Measurements from ENCODE around the gene NDUFA8.

Gene NDUFA8

GRCh38 chr9:122134822-122135528 lies 24.6 kb downstream of the NDUFA8 start:
- TF ChIP-seq CTCF (IDR thresholded peaks at IDR 0.05; ENCODE audit: low read depth, low read length), result no peak
- H3K4me3 ChIP-seq (ENCODE audit: low read depth, low read length), result no peak overlapping the region
- in situ Hi-C loops (cut with HindIII; ENCODE audit: low sequenced_read_pairs), result no loop called here
- DNase-seq (ENCODE audit: low read depth, low spot score), result peak; percentile 7

- in situ Hi-C loops (cut with HindIII; ENCODE audit: low sequenced_read_pairs), result no loop called here
- no peak for TF ChIP-seq CTCF (IDR thresholded peaks at IDR 0.05; ENCODE audit: low read depth, low read length)
- H3K4me3 ChIP-seq (ENCODE audit: low read depth, low read length), result no peak overlapping the region
- DNase-seq (ENCODE audit: low read depth, low spot score), result no peak
Measured at GRCh38 chr9:122133984-122134535, 25.5 kb downstream of the NDUFA8 start.

GRCh38 chr9:122133263-122133983 lies 26.2 kb downstream of the NDUFA8 start:
- in situ Hi-C loops (cut with HindIII; ENCODE audit: low sequenced_read_pairs), result no loop called here
- no peak for TF ChIP-seq CTCF (IDR thresholded peaks at IDR 0.05; ENCODE audit: low read depth, low read length)
- H3K4me3 ChIP-seq (ENCODE audit: low read depth, low read length), result no peak overlapping the region
- DNase-seq (ENCODE audit: low read depth, low spot score), result no peak

GRCh38 chr9:122132539-122132938 lies 27.0 kb downstream of the NDUFA8 start:
- DNase-seq (ENCODE audit: low read depth, low spot score), result no peak
- TF ChIP-seq CTCF (IDR thresholded peaks at IDR 0.05; ENCODE audit: low read depth, low read length), result no peak
- no peak overlapping the region for H3K4me3 ChIP-seq (ENCODE audit: low read depth, low read length)
- in situ Hi-C loops (cut with HindIII; ENCODE audit: low sequenced_read_pairs), result no loop called here

GRCh38 chr9:122131401-122132001 lies 28.1 kb downstream of the NDUFA8 start:
- H3K4me3 ChIP-seq (ENCODE audit: low read depth, low read length), result no peak overlapping the region
- no peak for TF ChIP-seq CTCF (IDR thresholded peaks at IDR 0.05; ENCODE audit: low read depth, low read length)
- in situ Hi-C loops (cut with HindIII; ENCODE audit: low sequenced_read_pairs), result no loop called here
- no peak for DNase-seq (ENCODE audit: low read depth, low spot score)

- in situ Hi-C loops (cut with HindIII; ENCODE audit: low sequenced_read_pairs), result no loop called here
- TF ChIP-seq CTCF (IDR thresholded peaks at IDR 0.05; ENCODE audit: low read depth, low read length), result no peak
- no peak overlapping the region for H3K4me3 ChIP-seq (ENCODE audit: low read depth, low read length)
- DNase-seq (ENCODE audit: low read depth, low spot score), result no peak
Measured at GRCh38 chr9:122130837-122131236, 28.7 kb downstream of the NDUFA8 start.
